Retina (tissue), 1 donor: Measurements from ENCODE around the gene PDP2.

Experiments used
- DNase-seq: peaks from one replicate; pipeline ENCODE4 v3.0.0-alpha.2; 2016

The PDP2 gene

DNA sequence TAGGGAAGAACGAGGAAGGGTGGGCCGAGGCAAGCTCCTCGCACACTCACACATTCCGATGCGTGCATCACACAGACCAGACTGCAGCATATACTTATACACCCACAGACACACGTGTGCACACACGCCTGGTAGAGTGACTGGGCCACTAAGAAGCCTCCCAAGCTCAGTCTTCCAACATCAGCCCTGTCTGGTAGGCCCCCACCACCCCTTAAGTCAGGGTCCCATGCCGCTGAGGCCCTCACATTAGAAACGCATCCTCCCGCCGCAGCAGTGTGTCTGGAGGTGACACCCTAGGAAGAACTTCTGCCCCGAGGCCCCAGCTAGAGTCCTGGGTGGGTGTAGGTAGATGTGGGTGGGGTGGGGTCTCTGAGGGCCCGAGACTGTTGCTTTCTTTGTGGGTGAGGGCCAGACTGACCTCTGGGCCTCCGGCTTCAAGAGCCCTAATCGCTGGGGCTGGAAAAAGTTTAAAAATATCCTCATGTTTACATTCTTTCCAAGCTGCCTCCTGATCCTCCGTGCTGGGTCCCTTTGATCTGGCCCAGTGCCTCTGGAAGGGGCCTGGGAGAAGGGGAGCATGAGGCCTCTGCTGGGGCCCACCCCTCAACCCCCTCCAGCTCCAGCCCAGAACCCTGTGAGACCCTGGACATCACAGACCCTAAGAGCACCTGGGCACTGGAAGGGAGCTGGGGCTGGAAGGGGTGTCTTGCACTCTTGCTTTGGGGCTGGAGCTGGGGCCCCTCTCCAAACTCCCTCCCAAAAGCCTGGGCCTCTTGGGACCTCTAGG is 24.7 kb downstream of the PDP2 start:
- DNase-seq, result no peak

DNA sequence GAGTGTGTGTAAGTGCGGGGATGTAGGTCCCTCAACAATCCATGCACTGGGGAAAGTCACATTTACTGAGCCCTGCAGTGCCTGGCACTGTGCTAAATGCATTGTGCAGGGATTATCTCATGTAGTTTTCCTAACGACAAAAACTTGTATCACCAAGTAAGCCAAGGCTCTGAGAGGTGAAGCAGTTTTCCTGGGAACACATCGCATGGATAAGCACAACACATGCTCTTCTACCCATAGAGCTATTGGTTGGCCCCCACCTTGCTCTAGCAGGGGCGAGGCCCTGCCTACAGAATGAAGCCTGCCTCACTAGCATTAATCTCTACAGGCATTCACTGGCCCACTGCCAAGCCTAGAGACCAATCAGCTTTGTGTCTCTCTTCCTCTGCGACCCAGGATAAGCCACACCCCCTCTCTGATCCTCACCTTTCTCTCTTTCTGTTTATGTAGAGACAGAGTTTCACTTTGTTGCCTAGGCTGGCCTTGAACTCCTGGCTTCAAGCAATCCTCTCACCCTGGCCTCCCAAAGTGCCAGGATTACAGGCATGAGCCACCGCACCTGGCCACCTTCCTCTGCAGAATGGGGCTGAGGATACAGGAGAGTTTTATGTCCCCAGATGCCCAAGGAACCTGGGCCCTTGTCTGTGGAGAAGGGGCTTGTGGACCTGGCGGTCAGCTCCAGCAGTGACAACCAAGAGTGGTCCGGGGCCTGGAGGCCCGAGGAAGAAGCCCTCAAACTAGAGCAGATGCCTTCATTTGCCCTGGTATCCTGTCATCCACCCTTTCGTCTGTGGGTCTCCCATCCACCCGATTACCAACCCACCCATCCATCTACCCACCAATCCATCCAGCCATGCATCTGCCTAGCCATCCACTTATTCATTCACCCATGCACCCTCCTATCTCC is 25.6 kb downstream of the PDP2 start:
- no peak for DNase-seq

DNA sequence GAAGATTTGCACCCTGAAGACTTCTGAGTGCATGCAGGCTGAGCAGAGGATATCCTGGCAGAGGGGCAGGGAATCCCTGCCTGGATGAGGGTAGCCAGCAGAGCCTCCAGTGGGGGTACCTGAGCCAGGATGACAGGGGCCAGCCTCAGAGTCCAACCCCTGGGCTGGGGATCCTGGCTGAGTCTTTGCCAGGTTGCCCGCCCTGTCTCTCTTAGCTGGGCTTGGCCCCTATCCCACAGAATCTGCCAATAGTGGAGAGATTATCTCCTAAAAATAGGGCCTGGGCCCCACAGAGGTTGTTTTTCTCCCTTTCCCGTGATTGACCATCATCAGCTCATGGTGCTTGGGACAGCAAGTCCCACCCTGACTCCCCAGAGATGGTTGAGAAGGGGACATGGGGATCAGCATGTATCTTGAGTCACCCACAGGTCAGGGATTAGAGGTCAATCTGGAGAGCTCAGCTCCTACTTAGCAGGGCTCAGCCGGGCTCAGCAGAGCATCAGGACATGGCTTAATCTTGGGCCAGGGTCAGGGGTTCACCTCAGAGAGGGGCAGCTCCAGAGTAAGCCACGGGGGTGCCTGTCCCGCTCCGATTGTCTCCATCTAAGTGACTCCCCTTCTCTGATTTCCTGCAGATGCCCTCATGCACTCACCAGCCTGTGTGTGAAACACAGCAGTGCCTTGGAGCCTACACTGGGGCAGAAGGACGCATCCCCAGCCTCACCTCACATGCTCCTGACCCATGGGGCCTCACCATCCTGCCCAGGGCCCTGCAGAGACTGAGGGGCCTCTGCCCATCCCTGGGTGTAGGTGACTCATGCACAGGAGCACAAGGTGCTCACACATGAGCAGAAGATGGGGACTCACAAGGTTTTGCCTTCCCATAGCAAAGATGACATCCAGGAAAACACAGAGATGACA is 26.9 kb downstream of the PDP2 start:
- DNase-seq, result no peak

DNA sequence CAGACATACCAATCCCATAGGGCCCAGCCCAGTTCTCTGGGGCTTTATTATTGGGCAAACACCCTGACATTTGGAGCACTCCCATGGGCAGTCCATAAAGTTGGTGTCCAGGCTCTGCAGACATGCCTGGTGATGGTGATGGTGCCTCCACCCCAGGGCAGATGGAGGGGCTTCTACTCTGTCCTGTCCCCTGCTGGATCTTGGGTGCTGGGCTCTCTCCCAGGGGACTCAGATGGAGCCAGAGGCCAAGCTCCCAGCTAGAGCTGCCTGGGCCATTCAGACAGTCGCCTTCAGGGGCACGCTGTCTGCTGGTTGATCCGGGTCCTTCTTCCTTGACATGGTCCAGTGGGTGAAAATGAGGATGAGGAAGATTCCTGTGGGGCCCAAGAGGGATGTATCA is 27.8 kb downstream of the PDP2 start:
- no peak for DNase-seq

DNA sequence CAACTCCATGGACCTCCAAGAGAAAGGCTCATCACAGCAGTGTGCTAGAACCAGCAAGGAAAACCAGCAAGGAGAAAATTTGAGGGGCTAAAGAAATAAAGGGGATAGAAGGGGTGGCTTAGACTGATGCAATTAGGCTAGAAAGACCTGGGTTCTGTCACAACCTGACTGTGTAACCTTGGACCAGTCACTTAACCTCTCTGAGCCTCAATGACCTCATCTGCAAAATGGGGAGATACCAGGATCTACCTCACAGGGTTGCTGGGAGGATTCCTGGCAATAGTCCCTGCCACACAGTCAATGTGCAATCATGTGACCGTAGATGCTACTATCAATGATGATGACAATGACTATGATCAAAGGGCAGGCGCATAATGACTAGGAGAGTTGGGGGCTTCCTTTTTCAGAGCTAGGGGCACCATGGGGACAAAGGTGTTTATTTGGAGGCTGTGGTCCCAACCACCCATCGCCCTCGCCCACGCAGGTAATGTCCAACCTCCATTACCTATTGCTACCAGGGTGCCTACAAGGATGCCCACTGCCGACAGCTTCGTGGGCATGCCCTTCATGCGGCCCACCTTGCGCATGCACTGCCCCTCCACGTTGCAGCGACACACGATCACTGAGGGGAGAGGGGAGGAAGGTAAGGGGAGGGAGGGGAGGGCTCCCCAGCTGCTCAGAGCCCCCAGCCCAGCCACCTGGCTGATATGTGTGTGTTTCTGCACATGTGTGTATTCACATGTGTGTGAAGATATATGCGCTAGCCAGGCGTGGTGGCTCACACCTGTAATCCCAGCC is 28.6 kb downstream of the PDP2 start:
- no peak for DNase-seq

DNA sequence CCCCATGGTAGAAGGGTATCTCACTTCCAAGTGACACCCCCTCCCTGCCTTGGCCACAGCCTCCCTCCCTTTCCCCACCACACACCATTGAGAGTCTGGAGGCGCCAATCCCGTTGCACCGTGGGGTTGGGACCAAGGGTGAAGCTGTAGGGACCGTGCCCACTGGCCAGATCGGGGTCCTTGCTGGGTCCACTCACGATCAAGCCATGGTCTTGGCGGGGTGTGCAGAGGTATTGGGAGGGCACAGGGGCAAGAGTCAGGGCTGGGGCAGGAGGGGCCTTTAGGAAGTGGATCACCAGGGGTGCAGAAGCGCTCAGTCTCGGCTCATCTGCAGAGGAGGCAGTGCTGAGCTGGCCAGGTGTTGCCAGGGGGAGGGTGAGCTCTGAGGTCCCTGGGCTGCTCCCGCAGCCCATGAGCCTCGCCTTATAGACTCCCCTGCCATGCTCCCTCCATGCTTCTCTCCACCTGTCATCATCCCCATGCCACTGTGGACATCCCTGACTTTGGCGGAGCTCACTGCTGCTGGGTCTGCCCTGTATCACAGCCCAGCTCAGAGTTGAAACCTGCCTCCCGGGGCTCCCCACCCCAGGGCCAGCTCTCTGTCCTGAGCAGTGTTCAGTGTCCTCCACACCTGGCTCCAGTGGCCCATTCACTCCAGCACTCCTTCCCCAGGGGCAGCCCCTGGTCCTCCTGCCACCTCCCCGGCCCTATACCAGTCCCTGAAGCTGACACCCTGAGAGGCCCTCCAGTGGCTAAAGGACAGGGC is 30.0 kb downstream of the PDP2 start:
- no peak for DNase-seq

DNA sequence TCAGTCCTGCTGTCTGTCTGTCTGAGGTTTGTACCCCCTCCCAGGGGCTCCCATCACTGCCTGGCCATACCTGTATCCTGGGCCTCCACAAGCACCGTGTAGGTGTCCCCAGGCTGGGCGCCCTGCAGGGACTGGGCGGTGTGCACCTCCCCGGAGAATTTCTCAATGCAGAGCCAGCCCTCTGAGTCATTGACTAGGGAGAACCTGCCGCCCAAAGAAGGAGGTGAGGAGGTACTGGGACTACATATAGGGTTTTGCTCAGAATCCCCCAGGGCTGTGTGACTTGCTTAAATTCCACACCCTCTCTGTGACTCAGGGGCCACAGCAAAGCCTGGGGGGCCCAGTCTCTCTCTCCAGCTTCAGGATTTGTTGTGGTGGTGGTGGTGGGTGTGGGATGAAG is 30.8 kb downstream of the PDP2 start:
- no peak for DNase-seq

DNA sequence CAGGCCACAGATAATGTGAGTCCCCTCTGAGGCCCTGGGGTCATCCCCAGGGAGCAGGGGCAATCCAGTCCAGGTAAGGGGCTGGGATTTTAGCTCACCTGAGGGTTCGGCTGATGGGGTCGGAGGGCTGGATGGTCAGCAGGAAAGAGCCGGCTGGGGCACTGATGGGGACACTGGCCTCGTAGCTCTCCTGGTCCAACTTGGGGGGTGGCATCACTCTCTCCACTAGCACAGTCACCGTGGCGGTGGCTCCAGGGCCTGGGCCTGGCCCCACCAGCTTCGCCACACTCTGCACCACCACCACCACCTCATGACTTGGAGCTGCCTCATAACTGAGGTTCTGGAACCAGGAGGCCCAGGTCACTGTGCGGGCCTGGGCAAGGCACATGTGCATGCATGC is 31.5 kb downstream of the PDP2 start:
- no peak for DNase-seq

DNA sequence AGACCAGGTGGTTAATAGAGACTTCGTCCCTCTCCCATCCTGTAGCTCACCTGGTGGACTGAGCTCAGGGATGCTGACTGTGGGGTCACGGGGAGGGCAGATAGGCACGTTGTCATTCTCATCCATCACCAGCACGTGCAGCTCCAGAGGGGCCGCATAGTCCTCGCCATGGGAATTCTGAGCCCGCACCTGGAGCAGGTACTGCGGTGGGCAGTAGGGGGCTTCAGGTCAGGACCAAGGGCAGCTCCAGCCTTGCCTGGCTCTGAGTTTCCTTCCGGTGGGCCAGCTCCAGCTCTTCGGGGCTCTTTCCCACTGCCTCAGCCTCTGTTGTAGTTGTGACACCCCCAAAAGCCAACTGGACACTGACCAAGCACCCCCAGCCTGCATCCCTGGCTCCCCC is 32.8 kb downstream of the PDP2 start:
- no peak for DNase-seq

DNA sequence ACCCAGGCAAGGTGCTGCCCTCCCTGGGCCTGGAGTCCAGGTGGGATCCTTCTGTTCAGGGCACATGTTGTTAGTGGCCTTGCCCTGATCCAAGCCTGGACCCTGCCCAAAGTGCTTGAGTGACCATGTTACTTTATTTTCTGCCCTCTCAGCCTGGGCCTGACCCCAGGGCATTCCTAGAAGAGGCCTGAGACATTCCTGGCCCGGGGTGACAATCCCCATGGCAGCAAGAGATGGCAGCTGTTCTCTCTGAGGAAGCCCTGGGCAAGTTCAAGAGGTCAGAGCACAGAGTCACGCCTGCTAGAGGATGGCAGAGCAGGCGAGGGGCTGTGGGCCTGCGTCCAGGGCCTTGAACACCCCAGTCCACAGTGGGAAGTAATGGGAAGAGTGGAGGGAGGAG is 33.4 kb downstream of the PDP2 start:
- no peak for DNase-seq

DNA sequence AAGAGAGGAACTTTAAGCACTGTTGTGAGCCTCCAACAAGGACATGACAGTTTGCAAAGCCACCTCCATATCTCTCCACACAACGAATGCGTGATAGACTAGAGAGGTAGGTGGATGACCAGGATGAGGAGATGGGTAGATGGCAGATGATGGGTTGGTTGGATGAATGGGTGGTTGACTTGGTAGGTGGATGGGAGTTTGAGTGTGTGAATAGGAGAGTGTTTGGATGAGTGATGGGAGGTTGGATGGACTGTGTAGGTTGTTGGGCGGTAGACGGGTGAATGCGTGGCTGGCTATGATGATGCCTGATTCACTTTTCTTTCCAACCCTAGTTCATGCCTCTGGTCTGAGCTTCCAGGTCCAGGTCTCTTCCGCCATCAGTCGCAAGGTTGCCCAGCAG is 34.2 kb downstream of the PDP2 start:
- no peak for DNase-seq

DNA sequence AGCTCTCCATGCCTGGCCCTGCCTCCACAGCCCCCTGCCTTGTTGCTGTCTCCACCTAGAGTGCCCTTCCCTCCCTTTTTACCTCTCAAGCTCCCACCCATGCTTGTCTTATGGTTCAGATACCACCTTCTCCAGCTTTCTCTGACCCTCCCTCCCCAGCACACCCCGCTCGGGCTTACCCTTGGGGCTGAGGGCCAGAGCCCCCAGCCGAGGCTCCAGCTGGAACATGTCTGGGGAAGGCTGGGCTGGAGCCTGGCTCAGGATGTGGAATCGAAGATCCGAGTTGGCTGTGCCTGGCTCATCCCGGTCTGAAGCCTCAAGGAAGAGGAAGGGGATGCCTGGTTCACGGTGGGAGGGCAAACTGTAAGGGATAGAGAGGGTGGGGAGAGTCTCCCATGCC is 34.7 kb downstream of the PDP2 start:
- DNase-seq, result no peak

DNA sequence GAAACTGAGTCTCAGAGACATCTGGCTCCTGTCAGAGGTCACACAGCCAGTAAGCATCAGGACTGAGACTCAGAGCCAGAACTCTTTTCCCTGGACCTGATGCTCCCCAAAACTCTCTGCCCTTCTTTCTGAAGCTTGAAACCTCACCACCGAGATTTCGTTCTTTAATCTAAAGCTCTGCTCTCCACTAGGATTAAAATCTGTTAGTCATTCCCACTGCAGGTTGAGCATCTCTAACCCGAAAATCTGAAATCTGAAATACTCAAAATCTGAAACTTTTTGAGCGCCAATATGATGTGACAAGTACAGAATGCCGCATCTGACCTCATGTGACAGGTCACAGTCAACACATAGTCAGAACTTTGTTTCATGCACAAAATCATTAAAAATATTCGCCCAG is 36.2 kb downstream of the PDP2 start:
- DNase-seq, result no peak

DNA sequence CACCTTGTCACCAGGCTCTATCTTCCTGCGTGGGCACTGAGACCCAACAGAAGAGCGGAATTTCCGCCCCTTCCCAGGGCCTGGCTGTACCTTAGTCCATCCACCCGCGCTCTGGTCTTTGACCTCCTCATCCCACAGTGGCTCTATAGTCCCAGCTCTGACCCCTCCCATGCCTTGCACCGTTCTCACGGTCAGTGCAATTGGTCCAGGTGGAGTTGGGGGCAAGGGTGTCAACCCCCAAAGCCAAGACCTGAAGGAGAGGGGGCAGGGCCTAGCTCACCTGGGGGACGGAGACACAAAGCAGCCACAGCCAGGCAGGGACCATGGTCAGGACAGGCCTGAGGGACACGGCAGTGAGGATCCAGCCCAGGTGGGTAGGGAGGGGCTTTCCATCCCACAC is 37.4 kb downstream of the PDP2 start:
- DNase-seq, result no peak

DNA sequence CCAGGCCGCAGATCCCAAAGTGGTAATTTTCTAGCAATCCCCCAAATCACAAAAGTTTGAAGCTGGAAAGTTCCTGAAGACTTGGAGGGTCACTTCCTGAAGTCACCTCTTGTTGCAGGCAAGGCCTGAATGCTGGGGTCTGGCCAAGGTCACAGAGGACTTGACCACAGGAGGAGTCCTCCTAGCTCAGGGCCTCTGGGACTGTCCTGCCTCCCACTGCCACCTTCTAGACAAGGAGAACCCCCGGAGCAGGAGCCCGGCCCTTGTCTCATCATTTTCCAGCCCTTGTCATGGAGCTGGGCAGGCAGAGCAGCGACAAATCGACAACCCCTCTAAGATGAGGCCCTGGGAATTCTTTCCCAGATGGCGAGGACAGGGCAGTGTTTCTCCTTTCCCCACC is 38.0 kb downstream of the PDP2 start:
- no peak for DNase-seq

DNA sequence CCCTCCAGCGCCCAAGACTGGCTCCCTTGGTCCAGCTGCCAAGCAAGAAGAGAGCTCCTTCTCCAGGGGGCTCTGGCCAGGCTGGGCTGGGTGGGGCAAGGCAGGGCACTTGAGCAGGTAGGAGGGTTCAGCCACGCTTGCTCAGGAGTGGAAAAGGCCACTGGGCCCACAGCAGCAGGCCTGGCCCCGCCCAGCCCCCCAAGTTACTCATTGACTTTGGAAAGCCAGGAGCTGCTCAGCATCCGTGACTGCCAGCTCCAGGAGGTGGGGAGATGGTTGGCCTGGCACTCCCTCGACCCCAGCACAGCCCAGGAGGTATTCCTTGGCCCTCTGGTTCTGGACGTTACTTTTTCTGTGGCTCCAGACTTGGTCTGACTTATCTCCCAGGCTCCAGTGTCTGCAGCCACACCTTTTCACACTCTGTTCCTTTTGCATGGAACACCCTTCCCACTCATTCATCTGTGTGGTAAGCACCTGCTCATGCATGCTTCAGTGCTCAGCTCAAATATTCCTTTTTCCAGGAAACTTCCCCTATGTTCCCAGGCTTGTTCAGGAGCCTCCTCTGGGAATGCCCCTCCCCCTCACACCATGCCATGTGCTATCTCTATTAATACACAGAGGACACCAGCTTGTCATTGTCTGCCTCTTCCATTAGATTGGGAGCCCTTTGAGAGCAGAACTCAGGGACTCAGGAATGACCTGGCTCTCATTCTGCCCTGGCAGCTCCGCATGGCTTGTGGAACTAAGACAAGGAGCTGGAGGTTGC is 38.7 kb downstream of the PDP2 start, which contains the start of gene CDH16:
CDH16 (minus strand) TSS at position 83 of the 766 bp plus-strand sequence. CDS start 820 bp downstream, outside the sequence.
- no peak for DNase-seq

DNA sequence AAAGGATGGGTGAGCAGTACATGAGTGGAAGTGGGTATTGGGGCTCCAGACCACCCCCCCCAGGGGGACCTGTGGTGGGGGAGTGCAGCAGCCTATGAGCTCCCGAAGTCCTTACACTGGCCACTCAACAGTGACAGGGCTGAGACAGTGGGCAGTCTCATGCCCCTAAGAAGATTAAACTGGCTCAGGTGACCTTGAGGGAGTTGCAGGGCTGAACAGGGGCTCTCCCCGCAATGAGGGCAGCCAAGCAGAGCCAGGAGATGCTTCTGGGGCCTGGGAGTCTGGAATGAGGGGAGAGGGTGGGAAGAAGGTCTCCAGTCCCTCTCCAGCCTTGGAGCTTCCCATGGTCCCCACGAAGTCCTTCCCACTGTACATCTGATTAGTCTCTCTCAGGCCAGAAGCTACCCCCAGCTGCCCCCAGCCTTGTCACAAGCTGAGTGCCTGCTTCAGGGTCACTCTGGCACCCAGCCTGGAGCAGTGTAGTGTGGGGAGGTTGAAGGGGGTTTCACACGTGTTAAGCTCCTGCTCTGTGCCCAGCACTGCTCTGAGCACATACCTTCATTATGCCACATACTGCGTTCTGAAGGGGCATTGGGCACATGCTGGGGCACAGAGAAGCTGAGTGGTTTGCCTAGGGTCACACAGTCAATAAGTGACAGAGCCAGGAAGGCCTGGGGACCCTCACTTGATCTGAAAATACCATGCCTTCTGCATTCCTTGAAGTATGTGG is 39.4 kb downstream of the PDP2 start:
- DNase-seq, result no peak

DNA sequence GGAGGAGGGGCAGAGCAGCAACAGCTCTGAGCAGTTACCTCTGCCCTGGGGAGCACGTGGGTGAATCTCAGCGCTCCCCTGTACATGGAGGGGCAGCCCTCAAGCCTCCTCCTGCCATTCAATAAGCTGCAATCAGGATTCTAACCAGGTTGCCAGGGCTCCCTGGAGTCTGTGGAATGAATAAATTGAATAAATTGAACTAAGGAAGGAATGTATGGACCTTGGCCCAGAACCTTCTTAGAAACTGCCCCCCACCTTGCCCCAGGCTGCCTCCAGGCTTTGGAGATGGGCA is 39.9 kb downstream of the PDP2 start:
- no peak for DNase-seq

DNA sequence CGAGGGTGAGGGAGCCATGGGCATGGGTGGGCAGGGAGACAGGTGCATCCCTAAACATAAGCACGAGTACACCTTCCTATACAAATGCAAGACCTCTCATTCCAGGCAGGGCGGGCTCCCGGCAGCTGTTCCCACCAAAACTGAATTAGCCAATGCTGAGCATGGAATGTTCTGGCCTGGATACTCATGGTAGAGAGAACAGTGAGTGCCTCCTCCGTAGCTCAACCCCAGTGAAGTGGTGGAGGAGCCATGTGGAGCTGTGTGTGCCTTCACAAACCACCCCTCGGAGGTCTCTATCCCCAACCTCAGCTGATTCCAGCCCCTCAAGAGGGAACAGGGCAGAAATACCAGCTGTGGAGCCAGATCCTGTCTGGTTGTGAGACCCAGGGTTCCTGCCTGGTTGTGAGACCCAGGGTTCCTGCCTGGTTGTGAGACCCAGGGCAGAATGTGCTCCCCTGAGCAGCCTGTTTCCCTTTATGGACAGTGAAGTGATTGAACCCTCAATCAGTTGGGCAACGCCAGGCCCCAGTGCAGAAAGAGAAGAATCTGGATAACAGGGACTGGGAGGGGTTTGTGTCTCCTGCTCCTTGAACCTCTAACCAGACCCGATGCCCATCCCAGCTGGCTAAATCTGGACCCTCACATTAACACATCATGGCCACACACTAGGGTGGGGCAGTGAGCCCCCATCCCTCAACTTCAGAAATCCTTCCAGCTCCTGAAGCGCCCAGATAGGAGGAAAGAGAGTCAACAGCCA is 40.8 kb downstream of the PDP2 start:
- no peak for DNase-seq
